Measurements from ENCODE around the gene PLEKHG4. TPM values are rescaled to one million over a fixed set of nuclear protein-coding genes. Genes with fewer than 3 reads are reported as not detected.

Gene PLEKHG4
- total RNA-seq, 2 experiments from 2014 or later = 22.7 to 24.6 TPM

GRCh38 chr16:67238806-67239470 lies 40.4 kb upstream of the PLEKHG4 start:
- Mint-ChIP-seq H3K36me3 (peaks cover 30% of the 10 kb centered on the region), H3K4me1 (ENCODE audit: low read depth) (peaks cover 34% of the 10 kb centered on the region), H3K9me3 (no peaks in the 10 kb centered on the region), H3K27ac (no peak overlapping the region), H3K27me3 (no peaks in the 10 kb centered on the region), H3K4me3 (no peak overlapping the region)
- no peak for DNase-seq
- ChIA-PET CTCF (interaction anchor here (0.7 to 1.8 kb wide), 5 partner anchors 9 to 221 kb away, joined by 3 to 4 read pairs (median 3); partner anchors contain the start of genes FHOD1 and TMEM208), POLR2A (no interaction called here)
- intact Hi-C loops (cut with micrococcal nuclease) = no loop called here

- no peak overlapping the region for H3K27ac Mint-ChIP-seq
- peaks cover 29% of the 10 kb centered on the region for H3K36me3 Mint-ChIP-seq
- no peak overlapping the region for H3K4me3 Mint-ChIP-seq
- ChIA-PET POLR2A (no interaction called here), CTCF (interaction anchor here (1.3 kb wide), 1 partner anchor 13 kb away, joined by 3 read pairs; the partner anchor contains the start of gene TMEM208)
- intact Hi-C loops (cut with micrococcal nuclease) = loop anchor here (10.0 kb wide), 1 partner anchor 424 kb away; the partner anchor contains the start of genes ACD, C16orf86, ENKD1 and PARD6A
- H3K27me3 Mint-ChIP-seq = no peaks in the 10 kb centered on the region
- H3K9me3 Mint-ChIP-seq = no peaks in the 10 kb centered on the region
- peaks cover 50% of the 10 kb centered on the region for H3K4me1 Mint-ChIP-seq (ENCODE audit: low read depth)
- DNase-seq = no peak
Measured at GRCh38 chr16:67240506-67240905, 38.8 kb upstream of the PLEKHG4 start.

GRCh38 chr16:67241008-67241900 lies 38.1 kb upstream of the PLEKHG4 start:
- intact Hi-C loops (cut with micrococcal nuclease) = loop anchor here (10.0 kb wide), 1 partner anchor 424 kb away; the partner anchor contains the start of genes ACD, C16orf86, ENKD1 and PARD6A
- H3K27ac Mint-ChIP-seq = peak overlapping the region; percentile 67
- POLR2A ChIA-PET = no interaction called here
- no peak for DNase-seq
- no peak overlapping the region for H3K4me3 Mint-ChIP-seq
- H3K4me1 Mint-ChIP-seq (ENCODE audit: low read depth) = peaks cover 48% of the 10 kb centered on the region
- H3K27me3 Mint-ChIP-seq = no peaks in the 10 kb centered on the region
- H3K9me3 Mint-ChIP-seq = no peaks in the 10 kb centered on the region
- CTCF ChIA-PET = interaction anchor here (1.3 kb wide), 1 partner anchor 14 kb away, joined by 3 read pairs; the partner anchor contains the start of gene TMEM208
- peaks cover 22% of the 10 kb centered on the region for H3K36me3 Mint-ChIP-seq

- Mint-ChIP-seq H3K4me3 (no peak overlapping the region), H3K4me1 (ENCODE audit: low read depth) (peaks cover 46% of the 10 kb centered on the region), H3K27me3 (no peaks in the 10 kb centered on the region), H3K9me3 (no peaks in the 10 kb centered on the region), H3K36me3 (peaks cover 15% of the 10 kb centered on the region), H3K27ac (peak overlapping the region; percentile 21)
- ChIA-PET POLR2A (no interaction called here), CTCF (interaction anchor here (1.1 to 2.3 kb wide), 3 partner anchors 18 to 157 kb away, joined by 4 to 9 read pairs (median 4); partner anchors contain the start of gene ELMO3)
- intact Hi-C loops (cut with micrococcal nuclease) = loop anchor here (10.0 kb wide), 1 partner anchor 423 kb away; the partner anchor contains the start of genes ACD, C16orf86, ENKD1 and PARD6A
- no peak for DNase-seq
Measured at GRCh38 chr16:67242138-67242730, 37.1 kb upstream of the PLEKHG4 start.

- ChIA-PET POLR2A (interaction anchor here (0.5 to 5.0 kb wide), 4 partner anchors 7 to 29 kb away, joined by 3 to 37 read pairs (median 7); partner anchors contain the start of gene TMEM208), CTCF (interaction anchor here (1.3 to 2.3 kb wide), 5 partner anchors 17 to 156 kb away, joined by 4 to 15 read pairs (median 7); partner anchors contain the start of genes ELMO3 and TMEM208)
- H3K9me3 Mint-ChIP-seq = no peaks in the 10 kb centered on the region
- H3K4me3 Mint-ChIP-seq = no peak overlapping the region
- peaks cover 9% of the 10 kb centered on the region for H3K36me3 Mint-ChIP-seq
- H3K27ac Mint-ChIP-seq = peak overlapping the region; percentile 94
- no peaks in the 10 kb centered on the region for H3K27me3 Mint-ChIP-seq
- H3K4me1 Mint-ChIP-seq (ENCODE audit: low read depth) = peaks cover 54% of the 10 kb centered on the region
- intact Hi-C loops (cut with micrococcal nuclease) = loop anchor here (10.0 kb wide), 1 partner anchor 421 kb away; the partner anchor contains the start of genes ACD, C16orf86, ENKD1 and PARD6A
- no peak for DNase-seq
Measured at GRCh38 chr16:67243481-67243880, 35.9 kb upstream of the PLEKHG4 start.

- Mint-ChIP-seq H3K9me3 (no peaks in the 10 kb centered on the region), H3K27me3 (peaks cover under 1% of the 10 kb centered on the region), H3K27ac (peak overlapping the region; percentile 94), H3K4me3 (peak overlapping the region; percentile 90), H3K4me1 (ENCODE audit: low read depth) (peaks cover 57% of the 10 kb centered on the region), H3K36me3 (peaks cover 5% of the 10 kb centered on the region)
- CTCF ChIA-PET = interaction anchor here (0.6 to 2.3 kb wide), 16 partner anchors 9 to 237 kb away, joined by 3 to 15 read pairs (median 4); partner anchors contain the start of genes ATP6V0D1, E2F4, ELMO3 and NOL3
- intact Hi-C loops (cut with micrococcal nuclease) = loop anchor here (1.0 to 10.0 kb wide), 4 partner anchors 8 to 420 kb away; partner anchors contain the start of genes ACD, ATP6V0D1, C16orf86 and ENKD1
- peak; percentile 92 for DNase-seq
- POLR2A ChIA-PET = interaction anchor here (0.7 to 5.0 kb wide), 11 partner anchors 9 to 259 kb away, joined by 3 to 37 read pairs (median 3); partner anchors contain the start of genes E2F4, PLEKHG4 and TMEM208
Measured at GRCh38 chr16:67244387-67245185, 34.7 kb upstream of the PLEKHG4 start.

GRCh38 chr16:67245186-67245585 lies 34.1 kb upstream of the PLEKHG4 start:
- Mint-ChIP-seq H3K27me3 (peaks cover 1% of the 10 kb centered on the region), H3K4me3 (peak overlapping the region; percentile 90), H3K36me3 (peaks cover 4% of the 10 kb centered on the region), H3K9me3 (no peaks in the 10 kb centered on the region), H3K4me1 (ENCODE audit: low read depth) (peaks cover 58% of the 10 kb centered on the region), H3K27ac (peak overlapping the region; percentile 94)
- no peak for DNase-seq
- POLR2A ChIA-PET = interaction anchor here (1.0 to 5.0 kb wide), 5 partner anchors 9 to 53 kb away, joined by 3 to 37 read pairs (median 9); partner anchors contain the start of genes E2F4, PLEKHG4 and TMEM208
- CTCF ChIA-PET = interaction anchor here (0.6 to 1.9 kb wide), 9 partner anchors 9 to 236 kb away, joined by 3 to 15 read pairs (median 4); partner anchors contain the start of genes ATP6V0D1, E2F4, PLEKHG4 and TMEM208
- intact Hi-C loops (cut with micrococcal nuclease) = loop anchor here (10.0 kb wide), 1 partner anchor 420 kb away; the partner anchor contains the start of genes ACD, C16orf86, ENKD1 and PARD6A

- peak overlapping the region; percentile 94 for H3K27ac Mint-ChIP-seq
Measured at GRCh38 chr16:67245674-67246080, 33.7 kb upstream of the PLEKHG4 start.

GRCh38 chr16:67246081-67246755 lies 33.1 kb upstream of the PLEKHG4 start:
- H3K36me3 Mint-ChIP-seq = peaks cover 4% of the 10 kb centered on the region
- no peaks in the 10 kb centered on the region for H3K9me3 Mint-ChIP-seq
- peaks cover 1% of the 10 kb centered on the region for H3K27me3 Mint-ChIP-seq
- H3K4me1 Mint-ChIP-seq (ENCODE audit: low read depth) = peaks cover 52% of the 10 kb centered on the region
- POLR2A ChIA-PET = interaction anchor here (1.1 to 5.0 kb wide), 3 partner anchors 19 to 317 kb away, joined by 3 to 37 read pairs (median 3); partner anchors contain the start of genes ATP6V0D1 and TMEM208
- H3K27ac Mint-ChIP-seq = peak overlapping the region; percentile 86
- CTCF ChIA-PET = interaction anchor here (1.0 to 2.0 kb wide), 2 partner anchors 9 to 147 kb away, joined by 4 to 7 read pairs; partner anchors contain the start of gene TPPP3
- intact Hi-C loops (cut with micrococcal nuclease) = loop anchor here (2.0 to 10.0 kb wide), 4 partner anchors 33 to 419 kb away; partner anchors contain the start of genes ACD, C16orf86, ENKD1 and FBXL8
- peak; percentile 76 for DNase-seq
- peak overlapping the region; percentile 90 for H3K4me3 Mint-ChIP-seq

More at GRCh38 chr16:67245674-67246080, 33.7 kb upstream of the PLEKHG4 start:
- peak overlapping the region; percentile 90 for H3K4me3 Mint-ChIP-seq
- no peaks in the 10 kb centered on the region for H3K9me3 Mint-ChIP-seq
- CTCF ChIA-PET = interaction anchor here (0.7 to 2.0 kb wide), 5 partner anchors 8 to 236 kb away, joined by 4 to 7 read pairs (median 5); partner anchors contain the start of genes ATP6V0D1, PLEKHG4 and TPPP3
- intact Hi-C loops (cut with micrococcal nuclease) = loop anchor here (2.0 to 10.0 kb wide), 4 partner anchors 33 to 419 kb away; partner anchors contain the start of genes ACD, C16orf86, ENKD1 and FBXL8
- no peak for DNase-seq
- H3K4me1 Mint-ChIP-seq (ENCODE audit: low read depth) = peaks cover 56% of the 10 kb centered on the region
- POLR2A ChIA-PET = interaction anchor here (1.0 to 5.0 kb wide), 4 partner anchors 10 to 33 kb away, joined by 3 to 37 read pairs (median 10); partner anchors contain the start of genes PLEKHG4 and TMEM208
- H3K36me3 Mint-ChIP-seq = peaks cover 4% of the 10 kb centered on the region
- peaks cover 1% of the 10 kb centered on the region for H3K27me3 Mint-ChIP-seq
